GM21619 (cell line): ENCODE data around the gene SCG3.

Experiments used
- ATAC-seq: cut with Tn5 transposase; IDR thresholded peaks from one replicate; pipeline ENCODE4 v1.9.1; 2021; ENCODE audit not compliant: unreplicated experiment

Gene SCG3

GRCh38 chr15:51755790-51756189, 74.5 kb downstream of the SCG3 start:
- ATAC-seq: no peak

DNA sequence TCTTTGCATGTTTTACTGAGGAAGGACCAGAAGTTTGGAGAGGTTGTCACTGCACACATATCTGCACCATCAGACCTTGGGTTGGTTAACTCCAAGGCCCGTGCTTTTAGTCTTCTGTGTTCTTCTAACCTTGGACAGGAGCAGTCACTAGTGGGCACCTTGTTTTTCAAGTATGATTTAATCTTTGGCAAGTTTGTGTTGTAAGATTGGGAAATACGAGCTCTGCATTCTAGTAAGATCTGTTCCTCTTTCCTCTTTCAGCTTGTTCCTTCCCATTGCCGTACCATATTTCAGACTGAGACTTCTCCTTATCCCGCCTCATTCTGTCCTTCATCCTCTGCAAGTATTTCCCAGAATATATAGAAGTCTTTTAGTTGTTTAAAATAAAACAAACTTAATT, 75.2 kb downstream of the SCG3 start:
- ATAC-seq: no peak

- ATAC-seq: no peak
Measured at GRCh38 chr15:51757450-51757849, 76.1 kb downstream of the SCG3 start.

DNA sequence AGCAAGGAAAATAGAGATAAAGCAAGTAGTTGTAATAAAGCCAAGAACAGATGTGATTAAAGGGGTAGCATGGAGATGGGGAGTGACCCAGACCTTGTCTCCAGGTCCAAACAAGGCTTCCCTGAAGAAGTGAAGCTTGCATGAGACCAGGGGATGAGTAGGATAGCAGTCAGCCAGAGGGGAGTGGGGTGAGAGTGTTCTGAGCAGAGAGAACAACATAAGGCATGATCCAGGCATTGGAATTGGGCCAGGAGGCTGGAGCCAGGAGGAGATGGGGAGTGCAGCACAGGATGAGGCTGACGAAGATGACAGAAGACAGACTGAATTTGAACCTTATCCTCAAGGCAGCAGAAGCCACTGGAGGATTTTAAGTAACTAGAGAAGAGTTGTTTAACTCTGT, 77.3 kb downstream of the SCG3 start:
- ATAC-seq: no peak

- ATAC-seq: no peak
Measured at GRCh38 chr15:51759557-51760070, 78.3 kb downstream of the SCG3 start.

- ATAC-seq: no peak
Measured at GRCh38 chr15:51760805-51761204, 79.5 kb downstream of the SCG3 start.

GRCh38 chr15:51765751-51766150, 84.4 kb downstream of the SCG3 start:
- ATAC-seq: no peak

- ATAC-seq: no peak
Measured at GRCh38 chr15:51766341-51766740, 85.0 kb downstream of the SCG3 start.

DNA sequence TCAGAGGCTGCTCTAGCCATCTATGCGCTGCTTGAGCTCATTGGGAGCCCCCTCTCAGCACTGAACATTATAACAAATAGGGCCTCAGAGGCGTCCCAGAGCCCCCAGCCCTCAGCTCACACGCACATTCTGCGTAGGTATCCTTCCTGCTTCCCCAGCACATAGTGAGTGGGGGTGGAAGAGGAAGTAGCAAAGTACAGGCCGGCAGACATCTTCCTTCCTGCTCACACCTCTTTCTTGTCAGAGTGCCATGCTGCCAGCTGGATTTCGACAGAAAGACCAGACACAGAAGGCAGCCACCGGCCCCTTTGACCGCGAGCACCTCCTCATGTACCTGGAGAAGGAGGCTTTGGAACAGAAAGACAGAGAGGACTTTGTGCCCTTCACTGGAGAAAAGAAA, 86.7 kb downstream of the SCG3 start:
- no peak for ATAC-seq
